Measurements from ENCODE around the gene FAM193A.

GRCh38 chr4:2698951-2699505, 162.6 kb downstream of the FAM193A start:
- TF ChIP-seq CTCF (IDR thresholded peaks at IDR 0.05; ENCODE audit: low read depth, low read length), result no peak
- no peak for TF ChIP-seq EZH2phosphoT487 (IDR thresholded peaks at IDR 0.05; ENCODE audit: low read depth)

Data from OCI-LY3 (cell line).